Tibial nerve (tissue), 3 donors: ENCODE measurements around the gene KLHL36.

ENCODE experiments used
- CTCF ChIP-seq, 5 experiments: fragments of 200-600 bp in 3 of 5; fragments of 450-650 bp in 2 of 5; sonication (generic) in 3 of 5; IDR thresholded peaks; one replicate each; pipeline ENCODE4 v1.5.1; 2016 to 2019; ENCODE audit warnings: antibody characterized with exemption in 5 of 5, mild to moderate bottlenecking in 3 of 5, moderate library complexity in 2 of 5
- POLR2A ChIP-seq, 2 donors: fragments of 450-650 bp; IDR thresholded peaks; one replicate each; pipeline ENCODE4 v1.6.1; 2017; ENCODE audit warnings: antibody characterized with exemption in 2 of 2, mild to moderate bottlenecking in 2 of 2, moderate library complexity in 2 of 2

- TF ChIP-seq CTCF (IDR thresholded peaks at IDR 0.05): no peak
- no peak for TF ChIP-seq POLR2A (IDR thresholded peaks at IDR 0.05)
Measured at GRCh38 chr16:84694980-84695379, 46.7 kb downstream of the KLHL36 start.
